ENCODE results near the gene KIFC3.
"Not testable (repeated sequence)": the region's sequence is repeated elsewhere in the genome, so short reads cannot be mapped to it uniquely, and the experiment has no call there.

Gene KIFC3

DNA sequence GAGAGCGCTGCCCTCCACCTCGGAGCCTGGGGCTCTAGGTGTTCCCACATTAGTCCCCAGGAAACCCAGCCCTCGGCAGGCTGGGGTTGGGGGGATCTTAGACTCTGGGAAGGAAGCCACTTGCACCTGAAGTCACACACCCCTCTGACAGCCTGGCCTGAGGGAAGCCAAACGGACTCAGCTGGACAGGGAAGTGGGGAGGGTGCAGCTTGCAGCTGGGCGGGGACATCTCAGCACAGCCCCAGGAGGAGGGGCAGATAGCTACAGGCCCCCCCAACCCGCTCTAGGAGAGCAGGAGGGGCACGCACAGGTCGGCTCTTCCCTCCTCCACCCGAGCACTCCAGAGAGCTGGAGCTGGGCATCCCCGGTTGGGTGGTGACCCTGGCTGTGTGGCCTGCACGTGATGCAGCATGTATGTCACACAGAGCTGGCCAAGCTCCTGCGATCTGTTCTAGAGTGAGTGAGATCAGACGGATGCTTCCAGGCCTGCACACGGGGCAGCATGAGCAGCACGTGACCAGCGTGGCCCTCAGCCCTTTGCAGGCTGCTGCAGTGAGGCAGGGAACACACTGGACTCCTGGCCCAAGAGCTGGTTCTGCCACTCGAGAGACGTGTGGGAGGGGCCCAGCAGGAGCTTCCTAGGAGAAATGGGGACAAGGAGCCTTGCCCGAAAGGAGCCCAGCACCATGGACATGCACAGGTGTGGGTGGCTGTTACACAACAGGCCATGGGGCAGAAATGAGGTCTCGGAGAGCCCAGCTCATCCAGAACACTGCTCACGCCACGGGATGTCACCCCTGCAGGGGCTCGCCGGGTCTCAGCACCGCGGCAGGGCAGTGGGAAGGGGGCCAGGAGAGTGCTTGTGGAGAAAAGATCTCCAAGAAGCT, 15.4 kb downstream of the KIFC3 start:
- no peak for DNase-seq (ENCODE audit: low read depth in 2 of 2)

DNA sequence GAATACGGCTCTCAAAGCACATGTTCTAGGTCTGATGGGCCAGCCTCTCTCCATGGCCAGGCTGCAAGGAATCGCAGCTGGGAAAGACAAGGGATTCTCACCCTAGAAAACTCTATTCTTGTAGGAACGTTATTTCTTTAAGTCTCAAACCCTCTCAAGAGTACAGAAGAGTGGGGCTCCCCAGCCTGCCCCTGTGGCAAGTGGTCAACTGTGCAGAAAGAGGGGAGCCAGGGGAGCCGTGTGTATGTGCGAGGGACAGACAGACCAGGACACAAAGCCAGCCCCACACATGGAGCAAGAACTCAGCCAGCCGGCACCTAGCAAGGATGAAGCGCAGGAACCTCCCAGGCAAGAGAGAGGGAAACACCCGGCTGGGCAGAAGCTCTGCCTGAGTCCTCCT, 16.4 kb downstream of the KIFC3 start:
- DNase-seq (ENCODE audit: low read depth in 2 of 2) = no peak

DNA sequence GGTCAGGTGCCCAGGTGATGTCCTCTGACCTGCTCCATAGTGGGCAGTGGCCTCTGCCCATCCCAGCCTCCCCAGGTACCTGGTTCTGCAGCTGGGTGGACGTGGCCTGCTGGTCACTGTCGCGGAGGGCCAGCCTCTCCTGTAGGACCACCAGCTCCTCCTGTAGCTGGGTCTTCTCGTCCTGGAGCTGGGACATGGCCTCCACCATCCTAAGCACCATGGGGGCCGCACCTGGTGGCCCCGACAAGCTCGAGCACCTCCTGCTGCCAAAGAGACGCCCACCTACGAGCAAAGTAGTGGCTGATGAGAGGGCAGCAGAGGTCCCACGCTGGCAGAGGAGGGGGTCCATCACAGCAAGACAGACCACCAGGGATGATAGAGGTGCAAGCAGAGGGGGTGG, 16.9 kb downstream of the KIFC3 start:
- DNase-seq (ENCODE audit: low read depth in 2 of 2) = no peak

DNA sequence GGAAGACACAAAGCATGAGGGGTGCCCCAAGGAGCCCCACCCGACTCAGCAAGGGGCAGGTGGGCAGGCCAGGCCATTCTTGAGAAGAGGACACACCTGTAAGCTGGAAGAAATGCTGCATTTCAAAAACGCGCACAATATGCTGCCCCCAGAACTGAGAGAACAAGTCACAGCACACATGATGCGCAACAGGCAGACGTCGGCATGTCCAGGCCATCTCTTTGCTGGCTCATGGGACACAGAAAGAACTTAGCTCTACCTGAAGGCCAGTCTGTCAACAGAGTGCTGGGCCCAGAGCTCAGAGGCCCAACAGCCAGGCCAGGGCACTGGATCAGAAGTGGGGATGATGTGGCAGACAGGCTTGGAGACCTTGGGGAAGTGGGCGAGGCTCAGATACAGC, 18.0 kb downstream of the KIFC3 start:
- DNase-seq (ENCODE audit: low read depth in 2 of 2) = no peak

DNA sequence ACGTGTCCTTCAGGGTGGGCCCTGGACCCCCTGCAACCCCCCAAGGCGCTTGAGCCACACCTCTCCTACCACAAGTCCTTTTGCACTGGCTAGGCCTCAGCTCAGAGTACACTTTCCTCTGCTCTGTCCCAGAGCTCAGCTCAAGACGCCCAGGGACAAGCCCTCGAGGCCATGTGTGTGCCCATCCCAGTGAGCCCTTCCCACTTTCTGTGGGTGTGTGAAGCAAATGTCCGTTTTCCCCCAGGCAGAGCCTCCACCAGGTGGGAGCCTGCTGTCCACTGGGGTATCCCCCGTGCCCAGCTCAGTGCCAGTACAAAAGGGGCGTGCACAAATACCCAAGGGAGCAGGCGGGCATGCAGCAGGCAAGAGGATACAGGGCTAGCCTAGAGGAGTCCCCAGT, 18.4 kb downstream of the KIFC3 start:
- no peak for DNase-seq (ENCODE audit: low read depth in 2 of 2)

DNA sequence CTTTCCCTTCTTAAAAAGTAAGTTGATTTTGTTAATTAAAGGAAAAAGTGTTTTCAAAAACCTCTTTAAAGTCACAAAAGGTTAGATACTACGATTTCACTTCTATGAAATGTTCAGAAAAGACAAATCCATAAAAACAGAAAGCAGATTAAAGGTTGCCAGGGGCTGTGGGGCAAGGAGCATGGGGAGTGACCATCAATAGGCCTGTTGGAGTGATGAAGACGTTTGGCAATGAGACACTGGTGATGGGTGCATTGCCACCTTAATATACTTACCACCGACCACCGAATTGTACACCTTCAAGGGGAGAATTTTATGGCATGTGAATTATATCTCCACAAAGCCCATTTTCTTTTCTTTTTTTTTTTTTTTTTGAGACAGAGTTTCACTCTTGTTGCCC, 19.2 kb downstream of the KIFC3 start:
- no peak for DNase-seq (ENCODE audit: low read depth in 2 of 2)

DNA sequence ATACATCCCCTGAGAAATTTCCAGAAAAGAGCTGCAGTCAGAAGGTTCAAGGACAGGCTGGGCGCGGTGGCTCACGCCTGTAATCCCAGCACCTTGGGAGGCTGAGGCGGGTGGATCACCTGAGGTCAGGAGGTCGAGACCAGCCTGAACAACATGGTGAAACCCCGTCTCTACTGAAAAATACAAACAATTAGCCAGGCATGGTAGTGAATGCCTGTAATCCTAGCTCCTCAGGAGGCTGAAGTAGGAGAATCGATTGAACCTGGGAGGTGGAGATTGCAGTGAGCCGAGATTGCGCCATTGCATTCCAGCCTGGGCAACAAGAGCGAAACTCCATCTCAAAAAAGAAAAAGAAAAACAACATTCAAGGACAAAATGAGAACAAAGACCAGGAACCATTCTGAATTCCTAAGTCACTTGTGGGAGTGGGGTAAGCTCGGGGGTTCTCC, 19.7 kb downstream of the KIFC3 start:
- DNase-seq (ENCODE audit: low read depth in 2 of 2) = not testable (repeated sequence)

DNA sequence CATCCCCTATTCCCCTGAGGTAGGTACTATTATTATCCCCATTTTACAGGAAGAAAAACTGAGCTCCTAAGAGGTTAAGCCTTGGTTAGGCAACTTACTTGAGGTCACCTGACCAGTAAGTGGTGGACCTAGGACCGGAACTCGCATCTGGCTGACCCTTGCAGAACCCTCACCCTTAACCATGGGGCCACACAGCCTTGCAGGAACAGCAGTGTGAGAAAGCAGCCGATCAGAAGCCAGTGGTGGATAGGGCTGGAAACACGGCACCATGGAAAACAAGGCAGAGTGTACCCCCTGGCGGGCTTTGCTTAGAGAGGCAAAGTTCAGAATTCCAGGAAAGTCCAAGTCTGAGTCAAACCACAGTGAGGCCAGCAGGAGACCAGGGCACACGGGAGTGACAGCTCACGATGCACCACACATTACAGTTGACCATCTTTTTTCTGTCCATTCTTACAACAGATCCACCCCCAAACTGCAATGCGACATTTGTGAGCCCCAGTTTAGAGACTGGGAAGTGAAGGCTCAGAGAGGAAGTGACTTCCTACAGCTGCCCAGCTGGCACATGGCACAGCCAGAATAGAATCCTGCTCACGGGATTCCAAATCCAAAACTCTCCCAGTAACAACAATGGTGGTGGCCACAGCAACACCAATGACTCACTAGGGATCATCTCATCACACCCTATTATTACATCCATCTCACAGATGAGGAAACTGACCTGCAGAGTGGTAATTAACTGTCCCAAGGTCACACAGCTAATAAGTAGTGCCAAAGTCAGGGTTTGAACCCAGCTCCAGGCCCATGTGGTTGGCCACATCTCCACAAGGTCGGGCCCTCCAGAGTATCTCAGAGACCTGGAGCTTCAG, 20.3 kb downstream of the KIFC3 start:
- no peak for DNase-seq (ENCODE audit: low read depth in 2 of 2)

DNA sequence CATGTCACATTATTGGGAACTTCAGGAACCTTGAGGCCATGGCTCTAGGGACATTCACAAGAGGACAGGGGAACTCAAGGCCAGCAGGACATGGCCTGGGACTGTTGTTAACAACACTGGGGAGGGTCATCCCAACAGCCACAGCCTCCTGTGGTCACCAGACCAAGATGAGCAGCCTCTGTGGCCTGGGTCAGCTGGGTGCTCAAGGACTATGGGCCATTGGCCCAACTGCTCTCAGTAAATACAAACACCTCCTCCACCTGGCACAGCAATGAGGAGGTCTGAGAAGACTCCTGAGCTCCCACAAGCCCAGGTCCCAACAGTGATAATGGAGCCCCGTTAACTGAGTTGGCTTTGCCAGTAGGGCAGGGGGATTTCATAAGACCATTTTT, 20.9 kb downstream of the KIFC3 start:
- DNase-seq (ENCODE audit: low read depth in 2 of 2) = no peak

DNA sequence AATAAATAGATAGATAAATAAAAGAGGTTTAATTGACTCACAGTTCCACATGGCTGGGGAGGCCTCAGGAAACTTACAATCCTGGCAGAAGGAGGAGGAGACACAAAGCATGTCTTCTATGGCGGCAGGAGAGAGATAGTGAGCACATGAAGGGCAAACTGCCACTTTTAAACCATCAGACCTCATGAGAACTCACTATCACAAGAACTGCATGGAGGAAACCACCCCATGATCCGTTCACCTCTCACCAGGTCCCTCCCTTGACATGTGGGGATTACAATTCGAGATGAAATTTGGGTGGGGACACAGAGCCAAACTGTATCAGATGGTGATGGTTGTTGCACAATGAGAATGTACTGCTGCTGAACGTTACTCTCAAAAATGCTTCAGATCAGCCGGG, 22.5 kb downstream of the KIFC3 start:
- not testable (repeated sequence) for DNase-seq (ENCODE audit: low read depth in 2 of 2)

DNA sequence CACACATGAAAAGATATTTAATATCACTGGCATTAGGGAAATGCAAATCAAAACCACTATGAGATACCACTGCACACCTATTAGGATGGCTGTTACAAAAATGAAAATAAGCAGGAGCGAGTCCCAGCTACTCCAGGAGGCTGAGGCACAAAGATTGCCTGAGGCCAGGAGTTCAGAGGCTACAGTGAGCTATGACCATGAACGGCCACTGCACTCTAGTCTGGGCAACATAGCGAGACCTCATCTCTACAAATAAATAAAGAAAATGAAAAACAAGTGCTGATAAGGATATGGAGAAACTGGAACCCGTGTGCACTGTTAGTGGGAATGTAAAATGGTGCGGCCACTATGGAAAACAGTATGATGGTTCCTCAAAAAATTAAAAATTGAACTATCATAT, 23.6 kb downstream of the KIFC3 start:
- DNase-seq (ENCODE audit: low read depth in 2 of 2) = no peak

DNA sequence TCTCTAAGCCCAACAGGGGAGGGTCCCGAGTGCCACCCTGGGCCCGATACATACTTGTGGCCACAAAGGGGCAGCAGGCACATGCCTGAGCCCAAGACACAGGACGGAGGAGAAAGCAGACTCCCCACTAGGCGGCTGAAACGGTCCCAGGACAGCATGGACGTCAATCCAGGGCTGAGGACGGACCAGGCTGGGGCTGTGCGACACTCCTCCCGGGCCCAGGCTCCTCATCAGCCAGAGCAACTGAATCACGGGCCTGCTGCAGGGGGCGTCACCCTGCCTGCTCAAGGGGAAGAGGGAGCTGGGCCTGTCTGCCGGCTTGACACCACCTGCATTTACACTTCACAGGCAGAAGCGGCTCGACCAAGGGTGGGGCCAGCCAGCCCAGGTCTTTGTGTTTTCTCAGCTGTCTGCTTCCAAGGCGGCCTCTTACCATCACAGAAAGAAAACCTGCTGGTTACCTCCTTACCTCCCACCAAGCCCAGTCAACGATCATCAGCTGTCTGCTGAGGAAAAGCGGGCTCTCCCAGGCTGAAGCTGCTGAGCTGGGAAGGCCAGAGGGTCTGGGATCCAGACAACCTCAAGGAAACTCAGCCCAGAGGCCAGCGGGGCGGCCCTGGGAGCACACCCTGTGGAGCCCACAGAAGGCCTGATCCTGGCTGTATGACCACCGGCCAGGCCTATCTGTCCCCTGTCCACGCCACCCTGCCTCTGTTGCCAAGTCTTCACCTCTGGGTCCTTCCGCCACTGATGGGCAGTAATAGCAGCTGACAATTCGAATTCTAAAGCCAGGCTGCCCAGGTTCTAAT, 26.4 kb downstream of the KIFC3 start:
- no peak for DNase-seq (ENCODE audit: low read depth in 2 of 2)

DNA sequence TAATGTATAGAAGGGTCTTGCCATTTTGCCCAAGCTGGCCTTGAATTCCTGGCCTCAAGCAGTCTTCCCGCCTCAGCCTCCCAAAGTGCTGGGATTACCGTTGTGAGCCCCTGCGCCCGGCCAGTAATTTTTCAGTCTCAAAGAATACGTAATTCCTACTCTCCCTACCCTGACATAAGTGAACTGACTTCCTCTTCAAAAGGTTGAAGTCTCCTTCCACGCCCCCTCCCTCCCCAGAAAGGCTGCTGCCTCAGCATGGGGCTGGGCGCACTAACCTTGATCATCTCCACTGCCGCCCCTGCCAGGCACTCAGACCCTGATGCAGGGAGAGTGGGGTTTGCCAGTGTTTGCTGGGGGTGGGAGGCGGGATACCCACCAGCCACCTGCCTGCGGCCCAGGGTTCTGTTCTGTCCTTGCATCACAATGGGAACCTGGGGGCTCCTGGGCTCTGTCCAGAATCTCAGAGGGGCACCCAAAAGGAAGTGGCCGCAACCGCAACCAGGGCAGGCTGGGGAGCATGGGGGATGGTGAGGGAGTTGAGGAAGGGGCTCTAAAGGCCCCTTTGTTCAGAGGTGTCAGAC, 27.5 kb downstream of the KIFC3 start:
- DNase-seq (ENCODE audit: low read depth in 2 of 2) = no peak

DNA sequence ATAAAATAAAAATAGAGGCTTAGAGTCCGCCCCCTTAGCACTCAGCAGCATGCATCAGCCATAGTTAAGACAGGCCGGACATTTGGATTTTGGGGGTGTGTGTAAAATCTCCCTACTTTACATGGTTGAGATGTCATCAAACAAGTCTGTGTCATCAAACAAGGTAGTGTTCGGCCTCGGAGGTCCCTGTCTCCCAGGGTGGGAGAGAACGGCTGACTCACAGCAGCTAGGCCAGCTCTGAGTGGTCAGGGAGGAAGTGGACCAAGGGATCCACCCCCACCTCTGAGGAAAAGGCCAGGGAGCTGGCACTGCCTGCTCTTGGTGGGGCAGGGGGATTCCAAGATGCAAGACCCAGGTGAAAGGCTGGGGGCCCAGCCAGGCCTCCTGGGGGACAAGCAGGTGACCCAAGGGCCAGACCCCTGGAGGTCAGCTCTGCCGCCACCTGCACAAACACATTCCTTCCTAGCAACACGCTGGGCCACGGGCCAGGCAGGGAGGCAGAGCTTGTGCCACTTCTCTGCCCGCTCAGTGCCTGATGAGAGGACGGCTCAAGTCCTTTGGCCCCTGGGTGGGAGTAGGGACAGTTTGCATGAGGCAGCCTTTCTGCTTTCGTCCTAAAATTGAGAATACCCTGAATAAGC, 28.5 kb downstream of the KIFC3 start:
- no peak for DNase-seq (ENCODE audit: low read depth in 2 of 2)

DNA sequence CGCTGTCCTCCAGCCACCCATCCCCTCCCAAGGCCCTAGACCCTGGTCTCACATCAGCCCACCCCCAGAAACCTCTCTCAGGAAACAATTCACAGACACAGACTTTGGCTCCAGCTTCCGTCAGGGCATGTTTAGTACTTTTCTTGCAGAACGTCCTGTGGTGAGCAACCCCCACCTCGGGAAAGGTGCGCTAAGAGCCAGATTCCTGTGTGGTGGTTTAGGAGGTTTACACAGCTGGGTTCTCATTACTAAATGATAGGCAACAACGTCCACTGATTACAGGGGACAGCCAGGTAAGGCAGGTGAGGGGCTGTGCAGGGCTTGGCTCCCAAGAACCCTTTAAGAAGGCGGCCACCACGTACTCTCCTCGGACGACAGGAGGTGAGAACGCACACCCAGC, 29.3 kb downstream of the KIFC3 start:
- no peak for DNase-seq (ENCODE audit: low read depth in 2 of 2)

DNA sequence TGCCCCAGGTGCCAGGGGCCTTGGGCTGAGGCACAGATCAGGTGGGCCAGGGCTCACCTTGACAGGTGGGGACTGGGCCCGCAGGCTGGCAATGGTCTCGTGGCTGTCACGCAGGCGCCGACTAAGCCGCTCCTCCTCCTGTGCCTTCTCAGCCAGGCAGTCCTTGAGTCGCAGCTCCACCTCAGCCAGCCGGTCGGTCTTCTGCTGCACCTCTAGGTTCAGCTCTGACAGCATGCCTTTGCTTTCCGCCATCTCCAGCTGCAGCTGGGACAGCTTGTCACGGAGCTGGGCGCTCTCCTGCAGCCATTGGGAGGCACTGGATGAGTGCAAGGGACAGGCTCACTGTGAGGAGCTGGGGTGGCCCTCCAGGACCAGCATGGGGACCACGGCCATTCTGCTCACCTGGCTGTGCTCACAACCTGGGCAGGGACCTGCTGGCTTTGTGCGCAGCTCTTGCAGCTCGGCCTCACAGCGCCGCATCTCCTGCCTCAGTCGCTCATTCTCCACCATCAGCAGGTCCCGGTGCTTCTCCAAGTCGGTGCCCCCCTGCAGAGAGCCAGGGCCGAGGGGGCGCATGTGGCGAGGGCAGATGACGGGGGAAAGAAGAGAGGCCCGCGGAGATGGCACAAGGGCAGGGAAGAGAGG, 31.0 kb downstream of the KIFC3 start:
- no peak for DNase-seq (ENCODE audit: low read depth in 2 of 2)

DNA sequence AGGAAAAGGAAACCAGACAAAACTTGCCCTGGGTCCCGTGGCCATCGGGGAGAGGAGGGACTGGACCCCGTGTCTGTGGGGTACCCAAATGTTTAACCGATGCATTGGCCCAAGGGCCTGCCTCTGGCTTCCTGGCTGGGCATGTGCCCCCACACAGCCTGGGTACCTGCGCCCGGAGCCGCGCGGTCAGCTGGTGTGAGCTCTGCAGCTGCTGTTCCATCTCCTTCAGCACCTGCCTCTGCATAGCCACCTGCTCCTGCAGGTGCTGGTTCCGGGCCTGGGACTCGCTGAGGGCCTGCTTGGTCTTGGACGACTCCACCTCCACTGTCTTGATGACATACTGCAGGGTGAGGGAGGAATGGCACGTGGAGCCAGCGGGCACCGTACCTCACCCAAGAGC, 31.9 kb downstream of the KIFC3 start:
- DNase-seq (ENCODE audit: low read depth in 2 of 2) = no peak

DNA sequence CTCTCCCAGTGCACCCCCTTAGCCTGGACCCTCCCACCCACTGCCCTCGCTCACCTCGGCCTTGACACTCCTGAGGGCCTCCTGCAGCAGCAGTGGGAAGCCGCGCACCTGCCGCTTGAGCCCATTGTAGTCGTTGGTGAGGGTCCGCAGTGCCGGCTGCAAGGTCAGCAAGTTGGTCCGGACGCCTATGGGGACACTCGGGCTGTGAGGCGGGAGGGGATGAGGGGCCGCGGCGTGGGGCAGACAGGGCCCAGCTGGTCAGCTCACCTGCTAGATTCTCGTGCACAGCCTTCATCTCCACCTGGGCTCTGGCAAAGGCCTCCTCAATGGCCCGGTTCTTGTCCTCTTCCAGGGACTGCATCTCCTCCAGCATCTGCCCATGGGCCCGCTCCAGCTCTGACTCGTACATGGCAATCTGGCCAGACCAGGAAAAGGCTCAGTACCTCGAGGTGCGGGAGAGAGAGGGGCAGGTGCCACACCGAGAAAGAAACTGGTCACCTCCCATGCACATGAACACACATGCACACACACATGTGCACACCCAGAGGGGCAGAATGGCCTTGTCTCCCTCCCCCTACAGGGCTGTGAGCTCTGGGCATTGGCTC, 32.6 kb downstream of the KIFC3 start:
- DNase-seq (ENCODE audit: low read depth in 2 of 2) = no peak

DNA sequence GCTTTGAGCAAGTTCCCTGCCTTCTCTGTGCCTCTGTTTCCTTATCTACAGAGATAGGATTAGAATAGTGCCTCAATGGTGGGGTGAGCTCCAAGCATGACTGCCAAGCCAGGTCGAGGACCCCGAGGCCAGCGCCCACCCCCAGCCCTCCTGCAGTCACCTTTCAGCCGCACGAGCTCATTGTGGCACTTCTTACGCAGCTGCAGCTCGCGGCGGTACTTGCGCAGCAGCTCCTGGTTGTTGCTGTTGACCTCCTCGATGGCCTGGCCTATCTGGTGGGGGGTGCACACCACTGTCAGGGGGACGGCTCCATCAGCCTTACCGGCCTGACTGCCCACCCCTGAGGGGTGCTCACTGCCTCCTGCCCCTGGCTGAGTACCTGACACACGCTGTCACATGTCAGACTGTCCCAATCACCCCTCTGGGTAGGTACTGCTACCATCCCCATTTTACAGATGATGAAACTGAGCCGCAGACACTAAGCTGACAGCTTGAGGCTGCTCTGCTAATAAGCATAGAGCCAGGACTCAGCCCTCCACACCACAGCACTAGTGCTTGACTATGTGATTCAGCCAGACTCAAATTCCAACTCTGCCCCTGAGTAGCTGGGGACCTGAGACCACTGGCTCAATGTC, 35.5 kb downstream of the KIFC3 start:
- DNase-seq (ENCODE audit: low read depth in 2 of 2) = no peak
